Mucosa of rectum (tissue), 2 donors: ENCODE data around the gene HCN4.
"Not testable (repeated sequence)": the region's sequence is repeated elsewhere in the genome, so short reads cannot be mapped to it uniquely, and the experiment has no call there.

Experiments
- H3K27ac ChIP-seq, 2 donors: one replicate each; pipeline ENCODE4 v1.7.0; 2013; ENCODE audit warnings: inconsistent platforms in 2 of 2, low read depth in 2 of 2, low read length in 2 of 2
- H3K27me3 ChIP-seq, 2 donors: one replicate each; pipeline ENCODE4 v1.7.0; 2013; ENCODE audit warnings: low read length in 2 of 2; ENCODE audit not compliant: control insufficient read depth in 2 of 2, insufficient read depth in 2 of 2
- H3K36me3 ChIP-seq, 2 donors: one replicate each; pipeline ENCODE4 v1.7.0; 2013; ENCODE audit warnings: low read length in 2 of 2; ENCODE audit not compliant: control insufficient read depth in 2 of 2, insufficient read depth in 2 of 2
- H3K4me1 ChIP-seq, 2 donors: one replicate each; pipeline ENCODE4 v1.7.0; 2013; ENCODE audit warnings: low read length in 2 of 2, mild to moderate bottlenecking in 1 of 2; ENCODE audit not compliant: control insufficient read depth in 2 of 2, insufficient read depth in 2 of 2
- H3K4me3 ChIP-seq, 2 donors: one replicate each; pipeline ENCODE4 v1.7.0; 2013; ENCODE audit warnings: low read length in 2 of 2
- H3K9ac ChIP-seq, 2 donors: one replicate each; pipeline ENCODE4 v1.7.0; 2013; ENCODE audit warnings: low read length in 2 of 2, low read depth in 1 of 2, mild to moderate bottlenecking in 1 of 2
- H3K9me3 ChIP-seq, 2 donors: one replicate each; pipeline ENCODE4 v1.7.0; 2013; ENCODE audit warnings: low read length in 2 of 2; ENCODE audit not compliant: control insufficient read depth in 2 of 2
- donor health status: healthy.
- donor health status: Normal muscosa, but diverticular disease.

Gene HCN4

DNA sequence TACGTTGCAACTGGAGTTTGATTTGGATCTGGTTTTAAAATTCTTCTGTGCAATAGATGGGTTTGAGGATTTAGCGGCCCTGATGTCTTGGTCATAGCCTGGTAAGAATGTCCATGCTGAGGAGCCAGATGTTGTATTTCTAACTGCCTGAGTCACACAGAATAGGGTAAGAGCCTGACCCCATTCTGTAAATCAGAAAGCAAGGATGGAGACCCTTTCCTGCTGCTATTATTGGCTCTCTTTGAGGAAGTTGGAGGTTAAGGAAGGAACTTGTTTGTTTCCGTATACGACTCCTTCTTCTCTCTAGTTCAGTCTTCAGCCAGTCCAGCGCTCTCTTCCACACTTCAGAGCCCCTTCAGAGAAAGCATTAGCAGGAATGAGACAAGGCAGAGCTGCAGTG is 65.1 kb downstream of the HCN4 start:
- H3K4me1 ChIP-seq = no peaks in the 10 kb centered on the region
- no peaks in the 10 kb centered on the region for H3K27me3 ChIP-seq
- H3K27ac ChIP-seq = no peak overlapping the region
- no peak overlapping the region for H3K4me3 ChIP-seq
- peaks cover 45 to 48% of the 10 kb centered on the region in 2 donors for H3K36me3 ChIP-seq
- no peaks in the 10 kb centered on the region for H3K9me3 ChIP-seq
- H3K9ac ChIP-seq = no peak overlapping the region

DNA sequence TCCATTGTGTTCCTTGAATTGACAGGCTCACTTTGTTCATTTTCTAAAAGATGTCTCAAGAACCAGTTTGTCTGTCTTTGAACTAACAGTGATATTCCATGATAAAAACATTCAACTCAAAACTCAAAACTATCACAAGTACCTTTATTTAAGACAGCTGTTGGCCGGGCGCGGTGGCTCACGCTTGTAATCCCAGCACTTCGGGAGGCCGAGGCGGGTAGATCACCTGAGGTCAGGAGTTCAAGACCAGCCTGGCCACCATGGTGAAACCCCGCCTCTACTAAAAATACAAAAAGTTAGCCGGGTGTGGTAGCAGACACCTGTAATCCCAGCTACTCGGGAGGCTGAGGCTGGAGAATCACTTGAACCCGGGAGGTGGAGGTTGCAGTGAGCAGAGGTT is 68.5 kb downstream of the HCN4 start:
- not testable (repeated sequence) for H3K9me3 ChIP-seq, H3K4me1 ChIP-seq, H3K9ac ChIP-seq, H3K27ac ChIP-seq, H3K27me3 ChIP-seq, H3K4me3 ChIP-seq
- H3K36me3 ChIP-seq = peaks cover 66 to 70% of the 10 kb centered on the region in 2 donors

DNA sequence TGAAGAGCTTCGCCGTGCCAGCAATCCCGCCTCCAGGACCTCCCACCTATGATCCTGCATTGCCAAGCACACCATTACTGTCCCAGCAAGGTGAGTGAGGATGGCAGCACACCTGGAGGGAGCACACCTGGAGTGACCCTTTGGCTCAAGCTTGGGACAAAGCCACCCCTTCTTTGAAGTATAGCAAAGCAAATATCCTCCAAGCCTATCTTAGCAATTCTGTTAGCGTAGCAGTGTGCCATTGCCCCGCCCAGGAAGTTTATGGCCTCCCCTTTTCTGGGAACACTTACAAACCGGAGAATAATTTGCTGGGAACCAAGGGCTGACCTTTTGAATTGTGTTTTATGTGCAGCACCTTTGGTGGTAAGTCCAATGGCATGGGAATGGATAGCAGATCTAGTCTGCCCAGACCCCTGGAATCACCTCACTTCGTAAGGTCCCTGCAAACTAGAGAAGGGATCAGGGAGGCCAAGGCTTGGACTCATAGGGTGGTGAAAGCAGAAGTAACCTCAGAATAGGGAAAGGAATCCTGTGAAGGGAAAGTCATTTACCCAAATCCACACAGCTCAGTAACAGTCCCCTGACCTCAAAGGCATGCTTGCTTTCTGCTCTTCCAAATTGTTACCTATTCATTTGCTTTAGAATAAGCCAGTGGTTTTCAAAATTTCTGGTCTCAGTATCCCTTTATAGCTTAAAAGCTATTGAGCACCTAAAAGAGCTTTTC is 70.1 kb downstream of the HCN4 start:
- Histone ChIP-seq H3K9me3 (no peaks in the 10 kb centered on the region), H3K36me3 (peaks cover 59 to 66% of the 10 kb centered on the region in 2 donors), H3K4me3 (no peak overlapping the region), H3K27me3 (no peaks in the 10 kb centered on the region), H3K9ac (no peak overlapping the region), H3K27ac (no peak overlapping the region), H3K4me1 (no peaks in the 10 kb centered on the region)

GRCh38 chr15:73296609-73297353 is 72.0 kb downstream of the HCN4 start:
- Histone ChIP-seq H3K36me3 (peaks cover 49 to 57% of the 10 kb centered on the region in 2 donors), H3K27me3 (no peaks in the 10 kb centered on the region), H3K4me3 (no peak overlapping the region), H3K4me1 (no peaks in the 10 kb centered on the region), H3K27ac (no peak overlapping the region), H3K9me3 (no peaks in the 10 kb centered on the region), H3K9ac (no peak overlapping the region)

- H3K4me1 ChIP-seq = no peaks in the 10 kb centered on the region
- no peak overlapping the region for H3K9ac ChIP-seq
- H3K27ac ChIP-seq = no peak overlapping the region
- no peaks in the 10 kb centered on the region for H3K27me3 ChIP-seq
- H3K36me3 ChIP-seq = peaks cover 44 to 53% of the 10 kb centered on the region in 2 donors
- H3K9me3 ChIP-seq = no peaks in the 10 kb centered on the region
- no peak overlapping the region for H3K4me3 ChIP-seq
These were observed 73.0 kb downstream of the HCN4 start for GRCh38 chr15:73295630-73296286.

- no peak overlapping the region for H3K27ac ChIP-seq
These were observed 75.0 kb downstream of the HCN4 start for GRCh38 chr15:73293773-73294172.

GRCh38 chr15:73291441-73291840 is 77.3 kb downstream of the HCN4 start:
- Histone ChIP-seq H3K9me3 (no peaks in the 10 kb centered on the region), H3K27ac (no peak overlapping the region), H3K4me3 (no peak overlapping the region), H3K36me3 (peaks cover 50 to 59% of the 10 kb centered on the region in 2 donors), H3K27me3 (no peaks in the 10 kb centered on the region), H3K9ac (no peak overlapping the region), H3K4me1 (no peaks in the 10 kb centered on the region)

More at GRCh38 chr15:73293773-73294172, 75.0 kb downstream of the HCN4 start:
- peaks cover 50 to 59% of the 10 kb centered on the region in 2 donors for H3K36me3 ChIP-seq
- H3K9ac ChIP-seq = no peak overlapping the region
- no peaks in the 10 kb centered on the region for H3K9me3 ChIP-seq
- H3K27me3 ChIP-seq = no peaks in the 10 kb centered on the region
- H3K4me1 ChIP-seq = no peaks in the 10 kb centered on the region
- H3K4me3 ChIP-seq = no peak overlapping the region

DNA sequence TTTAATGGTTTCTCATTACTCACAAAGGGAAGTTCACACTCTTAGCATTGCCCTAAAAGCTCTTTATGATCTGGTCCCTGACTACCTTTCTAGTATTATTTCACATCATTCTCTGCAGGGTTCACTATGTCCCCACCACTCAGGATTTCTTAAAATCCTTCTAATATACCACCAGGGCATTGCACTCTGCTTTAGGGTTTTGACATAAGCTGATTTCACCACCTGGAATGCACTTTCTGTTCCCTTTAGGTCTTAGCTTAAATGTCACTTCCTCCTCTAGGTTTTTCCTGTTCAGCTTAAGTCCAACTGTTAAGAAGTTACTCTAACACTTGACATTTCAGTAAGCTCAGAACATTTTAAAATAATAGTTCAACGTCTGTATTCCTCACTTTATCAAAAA is 81.7 kb downstream of the HCN4 start:
- H3K9ac ChIP-seq = no peak overlapping the region
- no peak overlapping the region for H3K27ac ChIP-seq
- H3K36me3 ChIP-seq = peaks cover 53 to 78% of the 10 kb centered on the region in 2 donors
- no peaks in the 10 kb centered on the region for H3K9me3 ChIP-seq
- H3K4me3 ChIP-seq = no peak overlapping the region
- H3K4me1 ChIP-seq = no peaks in the 10 kb centered on the region
- H3K27me3 ChIP-seq = no peaks in the 10 kb centered on the region

DNA sequence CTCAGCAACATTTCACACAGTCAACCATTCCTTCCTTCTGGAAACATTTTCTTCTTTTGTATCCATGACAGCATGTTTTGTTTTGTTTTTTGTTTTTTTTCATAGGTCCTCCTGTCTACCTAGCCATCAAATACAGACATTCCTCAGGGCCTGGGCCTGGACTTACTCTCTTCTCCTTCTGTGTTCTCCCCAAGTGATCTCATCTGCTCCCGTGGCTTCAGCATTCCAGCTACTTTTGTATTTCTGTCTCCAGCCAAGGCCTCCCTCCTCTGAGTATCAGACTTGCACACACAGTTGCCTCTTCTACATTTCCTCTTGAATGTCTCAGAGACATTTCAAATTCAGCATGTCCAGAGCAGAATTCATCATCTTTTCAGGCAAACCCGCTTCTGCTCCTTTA is 82.4 kb downstream of the HCN4 start:
- H3K4me1 ChIP-seq = no peaks in the 10 kb centered on the region
- no peak overlapping the region for H3K4me3 ChIP-seq
- no peak overlapping the region for H3K9ac ChIP-seq
- no peaks in the 10 kb centered on the region for H3K27me3 ChIP-seq
- H3K36me3 ChIP-seq = peaks cover 59 to 78% of the 10 kb centered on the region in 2 donors
- no peaks in the 10 kb centered on the region for H3K9me3 ChIP-seq
- H3K27ac ChIP-seq = no peak overlapping the region

- H3K9me3 ChIP-seq = no peaks in the 10 kb centered on the region
- H3K27me3 ChIP-seq = no peaks in the 10 kb centered on the region
- H3K4me1 ChIP-seq = no peaks in the 10 kb centered on the region
- no peak overlapping the region for H3K9ac ChIP-seq
- H3K4me3 ChIP-seq = no peak overlapping the region
- H3K36me3 ChIP-seq = peaks cover 58 to 76% of the 10 kb centered on the region in 2 donors
- H3K27ac ChIP-seq = no peak overlapping the region
These were observed 84.6 kb downstream of the HCN4 start for GRCh38 chr15:73284090-73284716.
